K562 treated with DMSO at 1 percent for 4 hours (cell line): Measurements from ENCODE around the gene PRXL2C. TPM values are rescaled to one million over a fixed set of nuclear protein-coding genes. Genes with fewer than 3 reads are reported as not detected.

ENCODE experiments used
- total RNA-seq: library from RNA; unstranded; fragments of 300-600 nt; gene quantifications from 2 replicates; pipeline ENCODE4 v1.2.3, GENCODE V29; 2022; ENCODE audit not compliant: insufficient read depth

Gene PRXL2C
- 3.9 and 4.6 TPM in 2 replicates for total RNA-seq

GRCh38 chr9:96655198-96655851, at the start of gene PRXL2C:
Gene PRXL2C (minus strand): TSS chr9:96655317. CDS start chr9:96655281, 36 bp downstream.

GRCh38 chr9:96619491-96620180, 35.5 kb downstream of the PRXL2C start, which contains the start of gene CDC14B:
Gene CDC14B (minus strand): TSS chr9:96619843. CDS start chr9:96619378, 465 bp downstream.

Other genes starting within 250 kb of the PRXL2C start
- gene ZNF367, start 236.9 kb downstream of the PRXL2C start, total RNA-seq: 8.9 and 11.1 TPM in 2 replicates
- gene HABP4, start 205.1 kb downstream of the PRXL2C start, total RNA-seq: 4.3 and 5.4 TPM in 2 replicates
- gene CDC14B, start 35.5 kb downstream of the PRXL2C start, total RNA-seq: 2.6 and 3.7 TPM in 2 replicates
- 4.5 and 5.0 TPM in 2 replicates for gene ZNF510, start 122.8 kb upstream of the PRXL2C start, total RNA-seq
- 1.8 and 2.7 TPM in 2 replicates for gene ZNF782, start 199.2 kb upstream of the PRXL2C start, total RNA-seq